Small intestine (tissue), 7 donors: ENCODE data around the gene TNFRSF8. TPM values are rescaled to one million over a fixed set of nuclear protein-coding genes. Genes with fewer than 3 reads are reported as not detected.

Experiments used
- DNase-seq, 2 donors: peaks; one replicate each; pipeline versions ENCODE4 v3.0.0 to v3.0.0-alpha.2; 2013
- FAIRE-seq: peaks from 2 replicates; lab custom pipeline; 2012; peaks lifted over from hg19 to GRCh38; lab: Jason Lieb, UNC
- H3K27ac ChIP-seq, 3 donors: one replicate each; pipeline ENCODE4 v1.5.1; 2013; ENCODE audit warnings: low read length in 2 of 3, mild to moderate bottlenecking in 2 of 3, control low read depth in 1 of 3, inconsistent platforms in 1 of 3, low read depth in 1 of 3, moderate library complexity in 1 of 3
- H3K27me3 ChIP-seq, 3 donors: one replicate each; pipeline ENCODE4 v1.6.1; 2013; ENCODE audit warnings: low read length in 3 of 3, inconsistent platforms in 1 of 3; ENCODE audit not compliant: control insufficient read depth in 3 of 3, insufficient read depth in 3 of 3
- H3K36me3 ChIP-seq, 3 donors: one replicate each; pipeline ENCODE4 v1.6.1; 2013; ENCODE audit warnings: low read length in 3 of 3, inconsistent platforms in 1 of 3, low read depth in 1 of 3, mild to moderate bottlenecking in 1 of 3, moderate library complexity in 1 of 3; ENCODE audit not compliant: control insufficient read depth in 3 of 3, insufficient read depth in 2 of 3
- H3K4me1 ChIP-seq, 3 donors: one replicate each; pipeline ENCODE4 v1.6.1; 2013; ENCODE audit warnings: low read length in 2 of 3, inconsistent platforms in 1 of 3, low read depth in 1 of 3, mild to moderate bottlenecking in 1 of 3, moderate library complexity in 1 of 3; ENCODE audit not compliant: control insufficient read depth in 3 of 3, insufficient read depth in 2 of 3
- H3K4me3 ChIP-seq, 3 donors: one replicate each; pipeline ENCODE4 v1.5.1; 2013; ENCODE audit warnings: low read length in 3 of 3, control low read depth in 1 of 3, inconsistent platforms in 1 of 3, low read depth in 1 of 3, mild to moderate bottlenecking in 1 of 3, moderate library complexity in 1 of 3
- H3K9me3 ChIP-seq, 2 donors: one replicate each; pipeline ENCODE4 v1.6.1; 2013; ENCODE audit warnings: low read depth in 1 of 2, low read length in 1 of 2; ENCODE audit not compliant: control insufficient read depth in 2 of 2, insufficient read depth in 1 of 2
- WGBS, 3 donors: extraction: QIAGEN DNeasy Blood & Tissue Kit; methylation state at CpG; one replicate each; pipeline ENCODE4 v1.1.7; 2013; 5-methylcytosine and 5-hydroxymethylcytosine counted together
- polyA plus RNA-seq, 4 donors: library from polyadenylated mRNA; stranded (reverse) in 3 of 4; unstranded in 1 of 4; fragments of 200-250 nt in 3 of 4; fragments of 120-200 nt in 1 of 4; gene quantifications; one replicate each; pipeline versions ENCODE4 v1.2.1 to v1.2.3, GENCODE V29; 2013
- donor health status: healthy with polysubstance abuse.
- donor health status: control.
- donor health status: control.
- donor health status: Bipolar disorder and iron deficiency.
- donor health status: healthy.

TNFRSF8 gene
- polyA plus RNA-seq, 4 donors = 0.10 to 2.1 (median 0.54) TPM; not detected in 1

DNA sequence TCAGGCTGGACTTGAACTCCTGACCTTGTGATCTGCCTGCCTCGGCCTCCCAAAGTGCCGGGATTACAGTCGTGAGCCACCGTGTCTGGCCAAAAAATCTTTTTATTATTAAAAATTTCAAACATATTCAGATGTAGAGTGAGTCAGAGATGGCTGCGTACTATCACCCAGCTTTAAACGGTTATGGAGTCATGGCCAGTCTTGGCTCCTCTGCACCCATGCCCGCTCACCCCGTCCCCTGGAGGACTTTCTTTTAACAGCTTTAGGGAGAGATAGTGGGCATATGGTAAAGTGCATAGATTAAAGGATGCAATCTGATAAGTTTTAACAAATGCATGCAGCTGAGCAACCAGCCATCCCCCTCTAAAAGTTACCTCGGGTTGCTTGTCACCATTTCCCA is 51.8 kb downstream of the TNFRSF8 start:
- H3K27ac ChIP-seq = no peak overlapping the region

DNA sequence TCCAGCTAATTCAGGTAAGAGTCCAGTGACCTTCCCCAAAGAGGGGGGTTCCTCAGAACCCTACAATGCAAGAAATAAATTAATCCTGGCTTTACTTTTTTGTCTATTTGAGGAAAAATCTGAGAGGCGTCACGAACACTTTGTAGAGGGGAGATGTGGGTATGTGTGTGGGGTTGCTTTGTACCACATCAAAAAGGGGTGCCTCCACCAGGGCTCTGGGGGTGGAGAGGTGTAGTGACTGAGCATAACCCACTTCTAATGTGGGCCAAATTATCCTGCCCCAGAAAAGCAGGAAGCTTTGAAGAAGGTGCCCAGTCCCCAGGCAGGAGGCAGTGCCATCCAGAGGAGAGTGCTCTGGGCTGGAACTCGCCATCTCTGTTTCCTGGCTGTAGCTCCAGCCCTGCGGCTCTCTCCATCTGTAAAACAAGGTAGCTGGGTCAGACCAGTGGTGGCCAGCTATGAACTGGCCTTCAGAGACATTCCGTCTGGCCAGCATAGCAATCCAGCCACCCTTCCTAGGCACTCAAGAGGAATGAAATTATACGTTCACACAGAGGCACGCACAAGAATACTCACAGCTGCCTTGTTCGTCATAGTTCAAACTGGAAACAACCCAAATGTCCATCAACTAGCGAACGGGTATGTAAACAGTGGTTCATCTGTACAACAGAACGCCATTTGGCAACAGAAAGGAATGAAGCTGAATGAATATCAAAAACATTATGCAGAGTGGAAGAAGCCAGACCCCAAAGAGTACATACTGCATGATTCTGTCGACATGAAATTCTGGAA is 58.3 kb downstream of the TNFRSF8 start:
- Histone ChIP-seq H3K36me3 (no peaks in the 10 kb centered on the region), H3K4me3 (no peak overlapping the region), H3K4me1 (peaks cover 0 to 8% (median 0%) of the 10 kb centered on the region in 3 donors), H3K27me3 (no peaks in the 10 kb centered on the region), H3K27ac (no peak overlapping the region), H3K9me3 (no peaks in the 10 kb centered on the region)
- no peak for FAIRE-seq
- WGBS, 3 donors = 61 to 68% (median 64%) methylated on average over 12 of the region's 12 CpGs
- no peak for DNase-seq

More for the DNA sequence above, 51.8 kb downstream of the TNFRSF8 start:
- DNase-seq (no peak), FAIRE-seq (no peak)
- H3K9me3 ChIP-seq = no peaks in the 10 kb centered on the region
- H3K27me3 ChIP-seq = no peaks in the 10 kb centered on the region
- no peak overlapping the region for H3K4me3 ChIP-seq
- H3K4me1 ChIP-seq = no peaks in the 10 kb centered on the region
- WGBS, 3 donors = 77 to 84% (median 78%) methylated on average over 9 of the region's 9 CpGs
- no peaks in the 10 kb centered on the region for H3K36me3 ChIP-seq

DNA sequence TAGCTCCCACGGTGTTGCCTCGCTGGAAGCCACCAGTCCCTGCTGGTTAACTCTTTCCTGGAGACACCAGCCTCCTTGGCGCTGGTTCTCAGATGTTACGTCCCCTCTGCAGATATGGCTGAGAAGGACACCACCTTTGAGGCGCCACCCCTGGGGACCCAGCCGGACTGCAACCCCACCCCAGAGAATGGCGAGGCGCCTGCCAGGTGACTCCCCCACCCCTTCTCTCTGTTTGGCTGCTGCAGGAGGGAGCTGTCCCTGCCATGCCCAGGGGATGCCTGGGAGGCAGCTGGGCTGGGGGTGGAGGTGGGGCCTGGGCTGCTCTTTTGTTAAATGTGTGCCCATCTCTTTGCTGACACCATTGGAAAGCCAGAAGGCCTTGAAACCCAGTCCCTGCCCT is 60.1 kb downstream of the TNFRSF8 start:
- no peak for DNase-seq
- FAIRE-seq = no peak
- Histone ChIP-seq H3K4me1 (peaks cover 0 to 8% (median 0%) of the 10 kb centered on the region in 3 donors), H3K9me3 (no peaks in the 10 kb centered on the region), H3K27me3 (no peaks in the 10 kb centered on the region), H3K36me3 (no peaks in the 10 kb centered on the region), H3K4me3 (no peak overlapping the region), H3K27ac (no peak overlapping the region)
- WGBS, 3 donors = 43 to 70% (median 44%) methylated on average over 8 of the region's 8 CpGs

DNA sequence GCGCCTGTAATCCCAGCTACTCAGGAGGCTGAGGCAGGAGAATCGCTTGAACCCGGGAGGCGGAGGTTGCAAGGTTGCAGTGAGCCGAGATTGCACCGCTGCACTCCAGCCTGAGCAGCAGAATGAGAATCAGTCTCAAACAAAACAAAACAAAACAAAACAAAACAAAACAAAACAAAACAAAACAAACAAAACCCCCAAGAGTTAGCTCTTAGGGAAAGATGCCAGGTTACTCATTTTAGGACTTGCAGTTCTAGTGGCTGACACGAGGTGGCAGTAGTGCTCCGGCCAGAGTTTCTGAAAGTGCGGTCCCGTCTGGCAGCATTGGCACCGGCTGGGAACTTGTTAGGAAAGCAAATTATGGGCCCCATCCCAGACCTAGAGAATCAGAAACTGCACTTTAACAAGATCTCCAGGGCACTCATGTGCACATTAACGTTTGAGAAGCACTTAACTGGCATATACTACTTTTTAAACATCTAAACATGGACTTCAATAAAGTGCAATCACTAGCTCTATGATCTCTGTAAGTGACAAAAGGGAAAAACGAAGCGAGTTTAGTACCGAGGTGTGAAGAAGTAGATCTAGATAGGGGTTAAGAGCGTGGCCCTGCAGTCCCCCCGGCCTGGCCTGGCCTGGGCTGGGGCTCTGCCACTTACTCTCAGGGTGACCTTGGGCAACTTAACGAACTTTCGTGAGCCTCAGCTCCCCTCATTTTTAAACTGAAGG is 61.8 kb downstream of the TNFRSF8 start:
- FAIRE-seq (no peak), DNase-seq (peak; percentile 76 to 80)
- no peak overlapping the region for H3K27ac ChIP-seq
- H3K36me3 ChIP-seq = no peaks in the 10 kb centered on the region
- H3K27me3 ChIP-seq = no peaks in the 10 kb centered on the region
- peaks cover 0 to 8% (median 0%) of the 10 kb centered on the region in 3 donors for H3K4me1 ChIP-seq
- no peaks in the 10 kb centered on the region for H3K9me3 ChIP-seq
- H3K4me3 ChIP-seq = no peak overlapping the region
- WGBS, 3 donors = 44 to 47% (median 45%) methylated on average over 19 of the region's 19 CpGs

DNA sequence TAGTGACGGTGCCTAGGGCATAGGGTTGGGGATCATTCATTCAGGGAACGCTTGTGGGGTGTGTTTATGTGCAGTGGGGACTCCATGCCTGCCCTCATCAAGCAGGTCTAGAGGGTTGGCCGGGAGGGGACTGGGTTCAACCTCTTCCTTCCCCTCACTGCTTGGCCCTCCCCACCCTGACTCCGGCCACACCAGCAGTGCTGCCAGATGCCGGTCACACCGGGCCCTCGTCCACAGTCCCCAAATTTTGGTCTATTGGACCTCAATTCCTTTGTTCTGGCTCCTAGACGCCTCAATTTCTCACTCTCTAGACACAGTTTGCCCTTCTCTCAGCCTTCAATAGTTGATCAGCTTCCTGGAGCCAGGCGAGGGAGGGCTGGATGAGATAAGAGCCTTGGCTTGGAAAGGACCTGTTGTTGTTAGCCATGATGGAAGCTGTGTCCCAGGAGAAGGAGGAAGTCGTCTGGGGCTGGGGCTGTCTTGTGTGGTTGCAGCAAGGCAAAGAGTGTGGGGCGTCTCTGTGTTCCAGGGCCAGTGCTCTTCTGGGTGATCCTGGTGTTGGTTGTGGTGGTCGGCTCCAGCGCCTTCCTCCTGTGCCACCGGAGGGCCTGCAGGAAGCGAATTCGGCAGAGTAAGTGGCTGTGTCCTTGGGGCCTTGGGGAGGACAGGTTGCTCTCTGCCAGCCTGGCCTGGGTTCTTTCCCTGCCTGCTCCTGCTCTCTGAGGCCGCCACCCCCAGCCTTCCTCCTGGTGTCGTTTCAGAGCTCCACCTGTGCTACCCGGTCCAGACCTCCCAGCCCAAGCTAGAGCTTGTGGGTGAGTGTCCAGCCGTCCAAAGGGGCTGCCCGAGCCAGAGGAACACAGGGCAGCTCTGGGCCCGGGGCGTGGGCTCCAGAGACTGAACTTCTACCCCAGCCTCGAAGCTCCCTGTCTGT is 62.6 kb downstream of the TNFRSF8 start:
- Histone ChIP-seq H3K4me1 (peaks cover 0 to 15% (median 0%) of the 10 kb centered on the region in 3 donors), H3K36me3 (no peaks in the 10 kb centered on the region), H3K9me3 (no peaks in the 10 kb centered on the region), H3K4me3 (no peak overlapping the region), H3K27ac (no peak overlapping the region), H3K27me3 (no peaks in the 10 kb centered on the region)
- 61 to 70% (median 65%) methylated on average over 23 to 24 of the region's 24 CpGs for WGBS, 3 donors
- FAIRE-seq = no peak
- peak in 1 of 2 donors; percentile 46 for DNase-seq

DNA sequence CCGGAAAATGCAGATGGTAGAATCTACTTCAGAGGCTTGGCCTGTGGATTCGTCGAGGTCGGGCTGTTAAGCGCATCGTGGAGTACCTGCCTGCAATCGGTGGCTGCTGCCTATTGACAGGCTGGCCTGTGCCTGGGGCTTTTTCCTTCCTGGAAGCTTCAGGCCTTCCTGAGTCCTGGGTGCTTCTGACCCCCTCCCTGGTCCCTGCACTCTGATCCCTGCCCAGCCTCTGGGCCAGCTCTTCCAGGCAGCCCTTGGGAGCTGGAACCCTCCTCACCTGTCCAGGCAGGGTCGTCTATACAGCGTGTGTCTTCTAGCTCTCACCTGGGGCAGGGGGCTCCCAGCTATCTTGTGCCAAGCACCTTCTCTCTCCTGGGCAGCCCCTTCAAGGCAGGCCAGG is 63.7 kb downstream of the TNFRSF8 start:
- Histone ChIP-seq H3K36me3 (no peaks in the 10 kb centered on the region), H3K4me1 (peaks cover 0 to 16% (median 0%) of the 10 kb centered on the region in 3 donors), H3K9me3 (no peaks in the 10 kb centered on the region), H3K27me3 (no peaks in the 10 kb centered on the region), H3K27ac (no peak overlapping the region), H3K4me3 (no peak overlapping the region)
- DNase-seq (no peak), FAIRE-seq (no peak)
- WGBS, 3 donors = 89 to 98% (median 90%) methylated on average over 9 of the region's 9 CpGs

DNA sequence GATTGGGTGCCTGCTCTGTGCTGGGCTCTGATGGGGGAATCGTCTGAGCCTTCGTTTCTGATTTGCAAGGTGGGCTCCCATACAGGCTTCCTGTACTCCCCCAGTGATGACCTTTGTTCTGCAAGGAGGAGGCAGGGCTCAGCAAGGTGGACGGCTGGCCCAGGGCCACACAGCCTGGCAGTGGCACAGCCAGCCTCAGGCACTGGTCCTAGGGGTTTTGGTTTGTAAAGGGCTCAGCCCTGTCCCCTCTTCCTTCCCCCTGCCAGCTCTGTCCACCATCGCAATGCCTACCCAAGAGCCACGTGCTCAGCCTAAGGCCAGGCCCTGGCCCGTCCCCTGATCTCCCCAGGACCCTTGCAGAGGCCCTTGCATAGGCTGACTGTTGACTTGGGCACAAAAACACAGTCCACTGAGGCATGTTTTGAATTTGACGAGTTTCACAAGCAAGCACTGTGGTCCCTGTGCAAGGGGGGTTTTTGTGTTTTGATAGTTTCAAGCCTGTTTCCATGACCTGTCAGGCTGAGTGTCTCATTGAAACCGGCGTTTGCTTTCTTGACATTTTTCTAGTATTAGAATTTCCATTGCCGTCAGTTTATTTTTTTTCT is 64.2 kb downstream of the TNFRSF8 start:
- no peak for DNase-seq
- WGBS, 3 donors = 87 to 89% (median 88%) methylated on average over 10 of the region's 10 CpGs
- no peaks in the 10 kb centered on the region for H3K27me3 ChIP-seq
- H3K9me3 ChIP-seq = no peaks in the 10 kb centered on the region
- FAIRE-seq = no peak
- H3K4me1 ChIP-seq = peaks cover 0 to 16% (median 0%) of the 10 kb centered on the region in 3 donors
- H3K36me3 ChIP-seq = no peaks in the 10 kb centered on the region
- H3K27ac ChIP-seq = no peak overlapping the region
- no peak overlapping the region for H3K4me3 ChIP-seq
